Esophagus squamous epithelium (tissue), 4 donors: Measurements from ENCODE around the gene NUP98.

ENCODE experiments used
- POLR2A ChIP-seq, 4 donors: fragments of 450-650 bp; IDR thresholded peaks; one replicate each; pipeline ENCODE4 v1.6.1; 2017; ENCODE audit warnings: antibody characterized with exemption in 4 of 4, mild to moderate bottlenecking in 4 of 4, moderate library complexity in 3 of 4
- TF ChIP-seq, protein P1 (sequence below), 6 experiments: fragments of 450-650 bp in 4 of 6; fragments of 200-600 bp in 2 of 6; sonication (generic) in 2 of 6; IDR thresholded peaks; one replicate each; pipeline ENCODE4 v1.5.1; 2016 to 2019; ENCODE audit warnings: antibody characterized with exemption in 6 of 6, mild to moderate bottlenecking in 4 of 6, moderate library complexity in 4 of 6

- TF ChIP-seq, protein P1, sequence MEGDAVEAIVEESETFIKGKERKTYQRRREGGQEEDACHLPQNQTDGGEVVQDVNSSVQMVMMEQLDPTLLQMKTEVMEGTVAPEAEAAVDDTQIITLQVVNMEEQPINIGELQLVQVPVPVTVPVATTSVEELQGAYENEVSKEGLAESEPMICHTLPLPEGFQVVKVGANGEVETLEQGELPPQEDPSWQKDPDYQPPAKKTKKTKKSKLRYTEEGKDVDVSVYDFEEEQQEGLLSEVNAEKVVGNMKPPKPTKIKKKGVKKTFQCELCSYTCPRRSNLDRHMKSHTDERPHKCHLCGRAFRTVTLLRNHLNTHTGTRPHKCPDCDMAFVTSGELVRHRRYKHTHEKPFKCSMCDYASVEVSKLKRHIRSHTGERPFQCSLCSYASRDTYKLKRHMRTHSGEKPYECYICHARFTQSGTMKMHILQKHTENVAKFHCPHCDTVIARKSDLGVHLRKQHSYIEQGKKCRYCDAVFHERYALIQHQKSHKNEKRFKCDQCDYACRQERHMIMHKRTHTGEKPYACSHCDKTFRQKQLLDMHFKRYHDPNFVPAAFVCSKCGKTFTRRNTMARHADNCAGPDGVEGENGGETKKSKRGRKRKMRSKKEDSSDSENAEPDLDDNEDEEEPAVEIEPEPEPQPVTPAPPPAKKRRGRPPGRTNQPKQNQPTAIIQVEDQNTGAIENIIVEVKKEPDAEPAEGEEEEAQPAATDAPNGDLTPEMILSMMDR (IDR thresholded peaks at IDR 0.05): no peak
- no peak for TF ChIP-seq POLR2A (IDR thresholded peaks at IDR 0.05)
Measured at GRCh38 chr11:3685923-3686322, 111.4 kb downstream of the NUP98 start.
